ENCODE data around the gene APOL2.

DNA sequence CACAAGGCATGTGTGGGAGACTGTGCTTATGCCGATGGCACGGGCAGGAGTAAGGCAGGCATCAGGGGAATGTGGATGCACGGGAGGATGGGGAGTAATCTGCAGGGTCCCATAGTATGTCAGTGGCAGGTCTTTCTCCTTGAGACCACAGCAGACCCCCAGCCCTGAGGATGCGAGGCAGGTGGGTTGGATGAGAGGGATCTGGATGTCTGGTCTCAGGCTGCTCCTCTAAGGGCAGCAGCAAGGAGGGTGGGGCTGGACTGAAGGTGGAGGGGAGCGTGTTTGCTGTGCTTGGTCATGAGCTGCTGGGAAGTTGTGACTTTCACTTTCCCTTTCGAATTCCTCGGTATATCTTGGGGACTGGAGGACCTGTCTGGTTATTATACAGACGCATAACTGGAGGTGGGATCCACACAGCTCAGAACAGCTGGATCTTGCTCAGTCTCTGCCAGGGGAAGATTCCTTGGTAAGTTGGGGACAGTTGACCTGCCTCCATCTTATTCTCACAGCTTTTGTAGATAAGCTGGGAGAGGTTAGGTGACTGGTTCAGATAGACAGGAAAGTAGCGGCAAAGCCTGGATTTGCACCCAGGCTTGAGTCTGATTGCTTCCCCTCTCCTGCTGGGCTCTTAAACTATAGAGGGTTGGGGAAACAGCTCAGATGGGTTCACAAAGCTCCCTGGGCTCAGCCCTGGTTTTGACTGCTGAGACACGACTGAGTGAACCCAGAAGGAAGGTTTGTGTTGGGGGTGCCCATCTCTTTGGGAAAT is 13.6 kb upstream of the APOL2 start, which contains the start of gene APOL1:
- TF ChIP-seq POLR2AphosphoS5 (IDR thresholded peaks at IDR 0.05; ENCODE audit: low read depth, low read length) (no peak), TAF1 (IDR thresholded peaks at IDR 0.05; ENCODE audit: borderline replicate concordance, insufficient read depth, low read length) (no peak), FOXP2 (optimal IDR thresholded peaks at IDR 0.05; ENCODE audit: borderline replicate concordance, extremely low read depth, extremely low read length, insufficient read depth) (no peak), SIN3A (IDR thresholded peaks at IDR 0.05; ENCODE audit: borderline replicate concordance, insufficient read depth, low read length) (no peak)
- TF ChIP-seq, protein P1, sequence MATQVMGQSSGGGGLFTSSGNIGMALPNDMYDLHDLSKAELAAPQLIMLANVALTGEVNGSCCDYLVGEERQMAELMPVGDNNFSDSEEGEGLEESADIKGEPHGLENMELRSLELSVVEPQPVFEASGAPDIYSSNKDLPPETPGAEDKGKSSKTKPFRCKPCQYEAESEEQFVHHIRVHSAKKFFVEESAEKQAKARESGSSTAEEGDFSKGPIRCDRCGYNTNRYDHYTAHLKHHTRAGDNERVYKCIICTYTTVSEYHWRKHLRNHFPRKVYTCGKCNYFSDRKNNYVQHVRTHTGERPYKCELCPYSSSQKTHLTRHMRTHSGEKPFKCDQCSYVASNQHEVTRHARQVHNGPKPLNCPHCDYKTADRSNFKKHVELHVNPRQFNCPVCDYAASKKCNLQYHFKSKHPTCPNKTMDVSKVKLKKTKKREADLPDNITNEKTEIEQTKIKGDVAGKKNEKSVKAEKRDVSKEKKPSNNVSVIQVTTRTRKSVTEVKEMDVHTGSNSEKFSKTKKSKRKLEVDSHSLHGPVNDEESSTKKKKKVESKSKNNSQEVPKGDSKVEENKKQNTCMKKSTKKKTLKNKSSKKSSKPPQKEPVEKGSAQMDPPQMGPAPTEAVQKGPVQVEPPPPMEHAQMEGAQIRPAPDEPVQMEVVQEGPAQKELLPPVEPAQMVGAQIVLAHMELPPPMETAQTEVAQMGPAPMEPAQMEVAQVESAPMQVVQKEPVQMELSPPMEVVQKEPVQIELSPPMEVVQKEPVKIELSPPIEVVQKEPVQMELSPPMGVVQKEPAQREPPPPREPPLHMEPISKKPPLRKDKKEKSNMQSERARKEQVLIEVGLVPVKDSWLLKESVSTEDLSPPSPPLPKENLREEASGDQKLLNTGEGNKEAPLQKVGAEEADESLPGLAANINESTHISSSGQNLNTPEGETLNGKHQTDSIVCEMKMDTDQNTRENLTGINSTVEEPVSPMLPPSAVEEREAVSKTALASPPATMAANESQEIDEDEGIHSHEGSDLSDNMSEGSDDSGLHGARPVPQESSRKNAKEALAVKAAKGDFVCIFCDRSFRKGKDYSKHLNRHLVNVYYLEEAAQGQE (IDR thresholded peaks at IDR 0.05; ENCODE audit: insufficient read depth in 1 of 2, low read depth in 2 of 2, low read length in 2 of 2) = no peak

All from PFSK-1 (cell line).